Amygdala (tissue), 56 donors: ENCODE results near the gene HAUS7.

ENCODE experiments used
- DNase-seq, 56 donors: peaks; one replicate each; lab custom pipeline; 2025; lab: John Stamatoyannopoulos, UW

The HAUS7 gene

GRCh38 chrX:153457827-153458466, 12.4 kb downstream of the HAUS7 start:
- DNase-seq = no peak

GRCh38 chrX:153457136-153457825, 13.1 kb downstream of the HAUS7 start:
- no peak for DNase-seq

GRCh38 chrX:153456704-153457103, 13.7 kb downstream of the HAUS7 start:
- no peak for DNase-seq

GRCh38 chrX:153456161-153456560, 14.2 kb downstream of the HAUS7 start:
- peak in 24 of 56 donors; percentile 1 to 52 (median 28) for DNase-seq

GRCh38 chrX:153455571-153455970, 14.8 kb downstream of the HAUS7 start:
- no peak for DNase-seq

- no peak for DNase-seq
These were observed 15.3 kb downstream of the HAUS7 start for GRCh38 chrX:153454901-153455550.

- DNase-seq = no peak
These were observed 19.5 kb downstream of the HAUS7 start for GRCh38 chrX:153450949-153451277.

GRCh38 chrX:153450114-153450948, 20.0 kb downstream of the HAUS7 start:
- DNase-seq = no peak

GRCh38 chrX:153449368-153450113, 20.8 kb downstream of the HAUS7 start:
- DNase-seq = no peak

GRCh38 chrX:153448556-153449367, 21.6 kb downstream of the HAUS7 start:
- no peak for DNase-seq

GRCh38 chrX:153447581-153447960, 22.8 kb downstream of the HAUS7 start:
- DNase-seq = no peak

GRCh38 chrX:153446950-153447580, 23.3 kb downstream of the HAUS7 start:
- DNase-seq = no peak

GRCh38 chrX:153446636-153446936, 23.8 kb downstream of the HAUS7 start:
- no peak for DNase-seq

- no peak for DNase-seq
These were observed 24.3 kb downstream of the HAUS7 start, which contains the start of gene TREX2 for GRCh38 chrX:153445856-153446635. TREX2 (minus strand) TSS chrX:153446056; CDS start chrX:153445430, 626 bp downstream.

- no peak for DNase-seq
These were observed 25.1 kb downstream of the HAUS7 start for GRCh38 chrX:153445106-153445855.

- DNase-seq = no peak
These were observed 25.9 kb downstream of the HAUS7 start for GRCh38 chrX:153444333-153445011.
